GM12873 (cell line): ENCODE data around the gene ZNF500.

Source experiments
- CTCF ChIP-seq: IDR thresholded peaks from 2 replicates; pipeline ENCODE4 v1.5.1; 2012; ENCODE audit warnings: low read depth, mild to moderate bottlenecking, moderate library complexity, low read length, control low read depth; ENCODE audit not compliant: insufficient read depth; ENCODE audit errors: missing control alignments

Gene ZNF500

GRCh38 chr16:4718466-4718865, 48.5 kb downstream of the ZNF500 start:
- no peak for TF ChIP-seq CTCF

- TF ChIP-seq CTCF = no peak
Observed at GRCh38 chr16:4714996-4715395, 52.0 kb downstream of the ZNF500 start.

DNA sequence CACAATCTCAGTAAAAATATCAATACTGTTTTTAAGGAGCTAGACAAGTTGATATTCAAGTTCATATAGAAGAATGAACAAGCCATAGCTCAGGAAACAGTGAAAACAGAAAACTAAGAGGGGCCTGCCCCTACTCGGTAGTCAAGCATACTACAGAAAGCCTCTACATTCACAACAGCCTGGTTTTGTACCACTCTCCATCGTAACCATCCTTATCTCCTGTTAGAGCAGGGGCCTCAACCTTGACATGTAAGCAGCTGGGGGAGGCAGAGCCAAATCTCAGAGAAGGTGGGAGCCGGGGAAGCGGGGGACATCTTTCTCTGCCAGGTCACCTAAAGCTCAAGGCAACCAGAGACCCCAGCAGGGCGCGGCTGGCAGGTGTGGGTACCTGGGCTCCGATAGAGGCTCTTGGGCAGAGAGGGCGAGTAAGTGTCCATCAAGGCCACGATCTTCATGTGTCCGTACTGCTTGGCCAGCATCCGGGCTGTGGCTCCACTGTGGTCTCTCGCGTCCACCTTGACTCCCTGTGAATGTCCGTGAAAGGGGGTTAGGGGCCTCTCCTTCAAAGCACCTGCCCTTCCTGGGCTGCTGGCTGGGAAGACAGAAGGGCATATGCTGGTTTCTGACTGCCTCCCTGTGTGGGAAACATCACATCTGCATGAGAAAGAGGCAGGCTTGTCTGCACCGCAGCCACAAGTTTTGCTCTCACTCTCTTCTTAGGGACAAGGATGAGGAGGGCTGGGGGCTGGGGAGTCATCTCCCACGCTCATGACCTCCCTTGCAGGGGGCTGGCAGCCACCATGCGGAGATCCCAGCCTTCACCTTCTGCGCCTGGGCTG, 53.1 kb downstream of the ZNF500 start:
- no peak for TF ChIP-seq CTCF

DNA sequence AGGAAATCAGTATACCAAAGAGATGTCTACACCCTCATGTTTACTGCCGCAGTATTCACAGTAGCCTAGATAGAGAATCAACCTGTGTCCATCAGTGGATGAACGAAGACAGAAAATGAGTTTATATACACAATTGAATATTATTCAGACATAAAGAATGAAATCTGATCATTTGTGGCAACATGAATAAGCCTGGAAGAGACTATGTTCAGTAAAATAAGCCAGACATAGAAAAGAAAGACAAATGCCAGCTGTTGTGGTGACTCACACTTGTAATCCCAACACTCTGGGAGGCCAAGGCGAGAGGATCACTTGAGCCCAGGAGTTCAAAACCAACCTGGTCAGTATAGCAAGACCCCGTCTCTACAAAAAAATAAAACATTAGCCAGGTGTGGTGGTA, 57.5 kb downstream of the ZNF500 start:
- no peak for TF ChIP-seq CTCF

DNA sequence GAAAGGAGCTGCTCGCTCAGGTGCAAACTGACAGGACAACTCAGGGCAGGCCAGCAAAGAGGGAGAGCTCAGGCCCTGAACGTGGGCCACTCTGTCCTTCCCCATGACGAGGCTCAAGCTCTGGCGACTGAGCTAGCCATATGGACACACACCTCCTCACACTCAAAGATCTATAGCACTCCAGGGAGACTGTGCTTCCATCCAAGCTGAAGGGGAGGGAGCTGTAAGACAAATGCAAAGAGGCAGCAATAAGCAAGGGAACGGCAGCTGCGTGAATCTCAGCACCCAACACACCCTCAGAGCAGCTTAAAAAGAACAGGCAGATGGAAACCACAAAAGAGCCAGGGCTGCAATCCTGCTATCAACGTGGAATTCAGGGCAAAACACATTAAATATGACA, 60.1 kb downstream of the ZNF500 start:
- no peak for TF ChIP-seq CTCF

- no peak for TF ChIP-seq CTCF
Observed at GRCh38 chr16:4704913-4705312, 62.0 kb downstream of the ZNF500 start.

DNA sequence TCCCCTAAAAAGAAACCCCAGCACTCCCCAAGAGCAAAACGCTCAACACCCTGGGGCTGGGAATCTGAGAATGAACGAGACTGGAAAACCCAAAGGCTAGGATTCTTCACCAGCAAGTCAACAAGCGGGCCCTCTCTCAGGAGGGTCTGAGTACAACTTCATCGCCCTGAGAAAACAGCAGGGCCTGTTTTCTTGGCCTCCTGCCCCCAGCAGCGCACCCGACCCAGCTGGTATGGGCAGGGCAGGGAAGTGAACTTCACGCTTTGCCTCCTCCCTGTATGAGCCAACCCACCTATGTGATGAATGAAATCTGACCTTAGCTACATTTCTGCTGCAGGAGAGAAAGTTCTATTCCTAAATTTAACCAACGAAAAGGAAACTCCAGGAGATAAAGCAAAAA, 62.5 kb downstream of the ZNF500 start:
- no peak for TF ChIP-seq CTCF
